Loucy (cell line): ENCODE measurements around the gene STAT5B.

Source experiments
- H2AFZ ChIP-seq: fragments of 200-600 bp; sonication (generic); 2 replicates; pipeline ENCODE4 v1.6.0; 2016; ENCODE audit warnings: antibody characterized with exemption, mild to moderate bottlenecking, low read length, moderate library complexity
- H3F3A ChIP-seq: fragments of 200-600 bp; 2 replicates; pipeline ENCODE4 v1.6.0; 2016; ENCODE audit warnings: antibody characterized with exemption, low read depth, mild to moderate bottlenecking
- H3K27me3 ChIP-seq: fragments of 200-600 bp; sonication (generic); 2 replicates; pipeline ENCODE4 v1.6.1; 2014; ENCODE audit warnings: low read length, mild to moderate bottlenecking; ENCODE audit not compliant: insufficient read depth, poor library complexity, severe bottlenecking
- H3K36me3 ChIP-seq: fragments of 200-600 bp; sonication (generic); 2 replicates; pipeline ENCODE4 v1.6.1; 2016; ENCODE audit warnings: low read length; ENCODE audit not compliant: insufficient read depth
- H3K4me1 ChIP-seq: fragments of 200-600 bp; sonication (generic); 2 replicates; pipeline ENCODE4 v1.5.1; 2014; ENCODE audit warnings: low read length, mild to moderate bottlenecking; ENCODE audit not compliant: insufficient read depth, poor library complexity, severe bottlenecking
- H3K4me2 ChIP-seq: fragments of 200-600 bp; sonication (generic); 2 replicates; pipeline ENCODE4 v1.6.0; 2014; ENCODE audit warnings: antibody characterized with exemption, low read length, low read depth, mild to moderate bottlenecking; ENCODE audit not compliant: poor library complexity, severe bottlenecking
- H3K4me3 ChIP-seq: fragments of 200-600 bp; sonication (generic); 2 replicates; pipeline ENCODE4 v1.5.1; 2014; ENCODE audit warnings: low read length, mild to moderate bottlenecking, mixed read lengths; ENCODE audit not compliant: poor library complexity, severe bottlenecking
- H3K79me2 ChIP-seq: fragments of 200-600 bp; sonication (generic); 2 replicates; pipeline ENCODE4 v1.6.1; 2014; ENCODE audit warnings: low read length; ENCODE audit not compliant: insufficient read depth
- H3K9ac ChIP-seq: fragments of 200-600 bp; sonication (generic); 2 replicates; pipeline ENCODE4 v1.6.0; 2014; ENCODE audit warnings: mild to moderate bottlenecking, low read depth, low read length, moderate library complexity; ENCODE audit not compliant: poor library complexity, severe bottlenecking
- H3K9me2 ChIP-seq: fragments of 200-600 bp; sonication (generic); replicated peaks from 2 replicates; pipeline ENCODE4 v1.6.1; 2016; ENCODE audit warnings: low read depth, low read length, mixed read lengths
- H3K9me3 ChIP-seq: fragments of 200-600 bp; sonication (generic); 2 replicates; pipeline ENCODE4 v1.6.1; 2014; ENCODE audit warnings: mild to moderate bottlenecking, antibody characterized with exemption, low read length, low read depth; ENCODE audit not compliant: insufficient read depth
- H4K20me1 ChIP-seq: fragments of 200-600 bp; sonication (generic); 2 replicates; pipeline ENCODE4 v1.6.0; 2014; ENCODE audit warnings: antibody characterized with exemption, low read length, mild to moderate bottlenecking; ENCODE audit not compliant: insufficient read depth, poor library complexity, severe bottlenecking
- CTCF ChIP-seq: fragments of 200-600 bp; sonication (generic); conservative IDR thresholded peaks from 2 replicates; pipeline ENCODE4 v1.5.1; 2014; ENCODE audit warnings: mild to moderate bottlenecking, antibody characterized with exemption, low read length
- EZH2phosphoT487 ChIP-seq: fragments of 200-600 bp; IDR thresholded peaks from 2 replicates; pipeline ENCODE4 v1.6.1; 2018; ENCODE audit warnings: antibody characterized with exemption, mild to moderate bottlenecking, moderate library complexity, borderline replicate concordance

Gene STAT5B

GRCh38 chr17:42183741-42184711 lies 92.2 kb downstream of the STAT5B start:
- H3K27me3 ChIP-seq, result no peaks in the 10 kb centered on the region
- no peaks in the 10 kb centered on the region; the same call in 1 of the 2 replicates for H3K79me2 ChIP-seq
- TF ChIP-seq CTCF, result peak; percentile 73
- TF ChIP-seq EZH2phosphoT487, result no peak
- peak overlapping the region; percentile 84 for H2AFZ ChIP-seq
- H3K9ac ChIP-seq, result peak overlapping the region; percentile 82
- H3K9me3 ChIP-seq, result no peaks in the 10 kb centered on the region
- H3F3A ChIP-seq, result no peaks in the 10 kb centered on the region
- H3K4me2 ChIP-seq, result peak overlapping the region; percentile 84
- H3K4me3 ChIP-seq, result peak overlapping the region; percentile 76
- H3K36me3 ChIP-seq, result no peaks in the 10 kb centered on the region
- H3K4me1 ChIP-seq, result peaks cover 15% of the 10 kb centered on the region
- no peaks in the 10 kb centered on the region for H4K20me1 ChIP-seq
- no peaks in the 10 kb centered on the region for H3K9me2 ChIP-seq

- Histone ChIP-seq H3K27me3 (no peaks in the 10 kb centered on the region), H3K9ac (peak overlapping the region; percentile 82)
- TF ChIP-seq EZH2phosphoT487 (no peak), CTCF (no peak)
Measured at GRCh38 chr17:42182927-42183734, 93.1 kb downstream of the STAT5B start.

DNA sequence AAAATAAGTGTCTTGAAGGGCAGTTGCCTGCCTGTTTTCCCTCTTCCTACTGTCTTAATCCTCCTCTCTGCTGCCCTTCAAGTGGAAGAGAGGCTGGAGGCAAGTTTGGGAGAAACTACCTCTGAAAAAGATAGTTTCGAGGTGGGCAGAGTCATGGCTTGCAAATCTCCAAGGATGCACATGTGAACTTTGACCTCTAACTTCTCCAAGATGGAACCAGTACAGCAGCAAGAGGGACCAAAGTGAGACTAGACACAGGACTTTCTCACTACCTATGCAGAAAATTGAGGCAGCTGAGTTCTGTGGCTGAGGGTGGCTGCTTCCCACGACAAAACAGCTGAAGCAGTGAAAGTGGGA lies 94.4 kb downstream of the STAT5B start:
- Histone ChIP-seq H4K20me1 (no peaks in the 10 kb centered on the region), H3F3A (no peaks in the 10 kb centered on the region), H3K27me3 (no peaks in the 10 kb centered on the region), H3K9me3 (no peaks in the 10 kb centered on the region), H2AFZ (no peak overlapping the region), H3K9me2 (no peaks in the 10 kb centered on the region), H3K79me2 (no peaks in the 10 kb centered on the region; the same call in 1 of the 2 replicates), H3K4me3 (no peak overlapping the region), H3K4me2 (no peak overlapping the region), H3K9ac (no peak overlapping the region), H3K4me1 (peaks cover 15% of the 10 kb centered on the region), H3K36me3 (no peaks in the 10 kb centered on the region)
- TF ChIP-seq EZH2phosphoT487 (no peak), CTCF (no peak)

More at GRCh38 chr17:42182927-42183734, 93.1 kb downstream of the STAT5B start:
- Histone ChIP-seq H3K9me3 (no peaks in the 10 kb centered on the region), H3K79me2 (no peaks in the 10 kb centered on the region; the same call in 1 of the 2 replicates), H2AFZ (peak overlapping the region; percentile 78), H3K4me1 (peaks cover 15% of the 10 kb centered on the region), H3F3A (no peaks in the 10 kb centered on the region), H3K4me3 (peak overlapping the region; percentile 76), H3K9me2 (no peaks in the 10 kb centered on the region), H3K4me2 (peak overlapping the region; percentile 84), H4K20me1 (no peaks in the 10 kb centered on the region), H3K36me3 (no peaks in the 10 kb centered on the region)
